CD4-positive, alpha-beta T cell treated with Interleukin-15 for 4 hours (primary cell): ENCODE measurements around the gene DTD2.
"Not testable (repeated sequence)": the region's sequence is repeated elsewhere in the genome, so short reads cannot be mapped to it uniquely, and the experiment has no call there.

Experiments used
- DNase-seq: peaks from one replicate; pipeline ENCODE4 v3.0.0-alpha.2; 2020; ENCODE audit warnings: low spot score

Gene DTD2

GRCh38 chr14:31441273-31442111 is 15.8 kb downstream of the DTD2 start:
- DNase-seq: no peak

GRCh38 chr14:31440280-31440679 is 17.0 kb downstream of the DTD2 start:
- no peak for DNase-seq

GRCh38 chr14:31439561-31439960 is 17.7 kb downstream of the DTD2 start:
- no peak for DNase-seq

GRCh38 chr14:31437045-31437691 is 20.1 kb downstream of the DTD2 start:
- DNase-seq: not testable (repeated sequence)

- DNase-seq: no peak
Measured at GRCh38 chr14:31435276-31435675, 22.0 kb downstream of the DTD2 start.

- DNase-seq: no peak
Measured at GRCh38 chr14:31430634-31431264, 26.6 kb downstream of the DTD2 start.

GRCh38 chr14:31429791-31430190 is 27.5 kb downstream of the DTD2 start:
- DNase-seq: no peak

GRCh38 chr14:31428011-31428410 is 29.3 kb downstream of the DTD2 start:
- no peak for DNase-seq

- no peak for DNase-seq
Measured at GRCh38 chr14:31426663-31427062, 30.6 kb downstream of the DTD2 start.

GRCh38 chr14:31425905-31426304 is 31.4 kb downstream of the DTD2 start:
- no peak for DNase-seq

GRCh38 chr14:31421200-31421599 is 36.1 kb downstream of the DTD2 start:
- DNase-seq: no peak

- peak; percentile 91 for DNase-seq
Measured at GRCh38 chr14:31420319-31421111, 36.8 kb downstream of the DTD2 start, which contains the start of gene HEATR5A. TSS of gene HEATR5A (minus strand) at chr14:31420550. CDS start at chr14:31402975, 17,575 bp downstream.

- DNase-seq: no peak
Measured at GRCh38 chr14:31419967-31420318, 37.4 kb downstream of the DTD2 start.

GRCh38 chr14:31419179-31419966 is 37.9 kb downstream of the DTD2 start:
- no peak for DNase-seq

- DNase-seq: no peak
Measured at GRCh38 chr14:31418440-31418839, 38.9 kb downstream of the DTD2 start.

- DNase-seq: no peak
Measured at GRCh38 chr14:31414190-31414833, 43.0 kb downstream of the DTD2 start.

GRCh38 chr14:31411218-31411727 is 46.0 kb downstream of the DTD2 start:
- no peak for DNase-seq

- DNase-seq: no peak
Measured at GRCh38 chr14:31410048-31410650, 47.2 kb downstream of the DTD2 start.

- no peak for DNase-seq
Measured at GRCh38 chr14:31408421-31408820, 48.9 kb downstream of the DTD2 start.

GRCh38 chr14:31405599-31406232 is 51.6 kb downstream of the DTD2 start:
- DNase-seq: no peak
